GM12878 (cell line): ENCODE data around the gene H1-8. TPM values are rescaled to one million over a fixed set of nuclear protein-coding genes. Genes with fewer than 3 reads are reported as not detected.

Experiments
- ATAC-seq: fragments of 200-7000 bp; cut with Tn5 transposase; 3 replicates; pipeline ENCODE4 v1.9.1; 2020; ENCODE audit warnings: mild to moderate bottlenecking, moderate library complexity
- BruUV-seq: library from RNA; stranded (reverse); fragments of 400-500 nt; replicated peaks from 2 replicates; lab custom pipeline; 2021; lab: Mats Ljungman, UMichigan
- CTCF ChIA-PET: fragments of 300-600 bp; sonication (Branson Sonifier 250); formaldehyde crosslinking; extraction: SDS; loops from one replicate; lab custom pipeline; 2021; ENCODE audit warnings: inconsistent platforms; lab: Yijun Ruan, JAX
- POLR2A ChIA-PET: fragments of 350-600 bp; formaldehyde crosslinking; extraction: SDS; loops from one replicate; lab custom pipeline; 2021; ENCODE audit warnings: inconsistent platforms; lab: Charles Lee
- RAD21 ChIA-PET: fragments of 300-600 bp; sonication (Branson Sonifier 250); formaldehyde crosslinking; loops from one replicate; lab custom pipeline; 2023; ENCODE audit warnings: antibody characterized with exemption; ENCODE audit not compliant: unreplicated experiment; lab: Charles Lee
- SMC1A ChIA-PET: fragments of 300-600 bp; sonication (Branson Sonifier 250); formaldehyde crosslinking; loops from one replicate; lab custom pipeline; 2023; ENCODE audit not compliant: unreplicated experiment, uncharacterized antibody; lab: Charles Lee
- DNase-seq: peaks from one replicate; pipeline ENCODE4 v3.0.0-alpha.2; 2011; ENCODE audit warnings: low read depth, low spot score
- FAIRE-seq: peaks from 3 replicates; lab custom pipeline; 2011; peaks lifted over from hg19 to GRCh38; lab: Jason Lieb, UNC
- H2AFZ ChIP-seq: 2 replicates; pipeline ENCODE4 v1.6.0; 2011; ENCODE audit warnings: low read depth, low read length, control low read depth; ENCODE audit not compliant: control insufficient read depth
- H3K27ac ChIP-seq: 2 replicates; pipeline ENCODE4 v1.5.1; 2011; ENCODE audit warnings: control low read depth; ENCODE audit not compliant: control insufficient read depth, insufficient read depth
- H3K27me3 ChIP-seq, 2 experiments: replicated peaks in 1 of 2; 2 replicates each; pipeline versions ENCODE4 v1.6.0 to v1.6.1; 2011; ENCODE audit warnings: low read length in 1 of 2; ENCODE audit not compliant: control insufficient read depth in 2 of 2, insufficient read depth in 2 of 2
- H3K36me3 ChIP-seq, 2 experiments: 2 replicates each; pipeline ENCODE4 v1.5.1; 2011; ENCODE audit warnings: low read length in 1 of 2; ENCODE audit not compliant: control insufficient read depth in 2 of 2, insufficient read depth in 2 of 2
- H3K4me1 ChIP-seq: 2 replicates; pipeline ENCODE4 v1.6.1; 2011; ENCODE audit warnings: mild to moderate bottlenecking, low read length, moderate library complexity, mixed read lengths; ENCODE audit not compliant: control insufficient read depth, insufficient read depth
- H3K4me2 ChIP-seq: 2 replicates; pipeline ENCODE4 v1.6.0; 2011; ENCODE audit warnings: control low read depth; ENCODE audit not compliant: control insufficient read depth, insufficient read depth
- H3K4me3 ChIP-seq: fragments of 200-600 bp; sonication (generic); 2 replicates; pipeline ENCODE4 v1.5.1; 2016
- H3K79me2 ChIP-seq: 2 replicates; pipeline ENCODE4 v1.6.0; 2011; ENCODE audit warnings: low read length; ENCODE audit not compliant: control insufficient read depth, insufficient read depth
- H3K9ac ChIP-seq: 2 replicates; pipeline ENCODE4 v1.8.0; 2011; ENCODE audit warnings: low read length, control low read depth, mixed read lengths; ENCODE audit not compliant: control insufficient read depth, insufficient read depth
- H3K9me3 ChIP-seq: replicated peaks from 3 replicates; pipeline ENCODE4 v1.5.1; 2011; ENCODE audit warnings: mild to moderate bottlenecking, low read length; ENCODE audit not compliant: control insufficient read depth, insufficient read depth
- H4K20me1 ChIP-seq: 2 replicates; pipeline ENCODE4 v1.6.0; 2011; ENCODE audit not compliant: control insufficient read depth, insufficient read depth
- CHD2 ChIP-seq: IDR thresholded peaks from 2 replicates; pipeline ENCODE4 v1.6.1; 2011; ENCODE audit warnings: low read depth, low read length, improper control_type of control experiment, borderline replicate concordance
- ESRRA ChIP-seq: IDR thresholded peaks from 2 replicates; pipeline ENCODE4 v1.6.1; 2012; ENCODE audit warnings: mild to moderate bottlenecking, low read length, improper control_type of control experiment
- EZH2 ChIP-seq: IDR thresholded peaks from 2 replicates; pipeline ENCODE4 v1.6.1; 2012; ENCODE audit warnings: low read depth, mild to moderate bottlenecking, control low read depth, inconsistent platforms, low read length, borderline replicate concordance; ENCODE audit not compliant: control insufficient read depth
- IKZF1 ChIP-seq: fragments of 450-650 bp; conservative IDR thresholded peaks from 2 replicates; pipeline ENCODE4 v1.6.1; 2017; ENCODE audit warnings: antibody characterized with exemption, mild to moderate bottlenecking
- NBN ChIP-seq: fragments of 450-650 bp; IDR thresholded peaks from 2 replicates; pipeline ENCODE4 v1.6.1; 2016
- NR2F1 ChIP-seq: fragments of 450-650 bp; conservative IDR thresholded peaks from 2 replicates; pipeline ENCODE4 v1.6.1; 2017; ENCODE audit warnings: mild to moderate bottlenecking
- POU2F2 ChIP-seq: IDR thresholded peaks from 3 replicates; pipeline ENCODE4 v1.6.1; 2011; ENCODE audit warnings: low read depth, mild to moderate bottlenecking, low read length, borderline replicate concordance
- SIN3A ChIP-seq: IDR thresholded peaks from 2 replicates; pipeline ENCODE4 v1.6.1; 2012; ENCODE audit warnings: low read depth, low read length, improper control_type of control experiment
- SMAD1 ChIP-seq: fragments of 450-650 bp; IDR thresholded peaks from 2 replicates; pipeline ENCODE4 v1.6.1; 2018; ENCODE audit warnings: mild to moderate bottlenecking, low read depth; ENCODE audit not compliant: partially characterized antibody
- SMARCA5 ChIP-seq: fragments of 450-650 bp; IDR thresholded peaks from 2 replicates; pipeline ENCODE4 v1.6.1; 2017; ENCODE audit warnings: mild to moderate bottlenecking
- SUZ12 ChIP-seq: fragments of 200-600 bp; sonication (generic); IDR thresholded peaks from one replicate; pipeline ENCODE4 v1.6.1; 2018; ENCODE audit warnings: antibody characterized with exemption, mild to moderate bottlenecking; ENCODE audit not compliant: unreplicated experiment
- WGBS: methylation state at CpG from one replicate; pipeline ENCODE4 v1.1.6; 2016; ENCODE audit warnings: low lambda C conversion rate; ENCODE audit not compliant: insufficient replicate concordance, insufficient coverage; ENCODE audit errors: missing lambda C conversion rate; 5-methylcytosine and 5-hydroxymethylcytosine counted together
- in situ Hi-C: fragments of 300-500 bp; cut with MboI; formaldehyde crosslinking; loops from 9 replicates; pipeline ENCODE4 v1.14.3; 2018; ENCODE audit warnings: mixed read lengths
- intact Hi-C: fragments of 100-400 bp; cut with micrococcal nuclease; formaldehyde crosslinking; loops from one replicate; pipeline ENCODE4 v1.14.2; 2022; ENCODE audit not compliant: unreplicated experiment
- polyA plus RNA-seq, 11 experiments: library from polyadenylated mRNA; depleted of rRNA in 4 of 11; unstranded in 6 of 11; stranded (reverse) in 5 of 11; fragments of >200 nt; fragmentation: Nextera tagmentation in 4 of 11; fragmentation: Illumina TruSeq in 1 of 11; extraction: Ambion mirVana in 4 of 11; extraction: Trizol in 1 of 11; gene quantifications; 1 replicate in 1 of 11; 2 replicates in 10 of 11; pipeline versions ENCODE4 v1.2.1 to v1.2.3, GENCODE V29; 2011 to 2016; ENCODE audit warnings: inconsistent platforms in 2 of 11, missing spikeins in 2 of 11, low read depth in 1 of 11
- total RNA-seq, 4 experiments: library from RNA; depleted of rRNA in 3 of 4; stranded (reverse); fragments of >200 nt in 3 of 4; fragmentation: Illumina TruSeq in 1 of 4; extraction: Trizol in 1 of 4; gene quantifications; 2 replicates each; pipeline versions ENCODE4 v1.2.1 to v1.2.3, GENCODE V29; 2013 to 2021
- TF ChIP-seq, protein P1 (sequence below): IDR thresholded peaks from 2 replicates; pipeline ENCODE4 v1.6.1; 2012; ENCODE audit warnings: low read length, inconsistent platforms
- TF ChIP-seq, protein P2 (sequence below): IDR thresholded peaks from 2 replicates; pipeline ENCODE4 v1.6.1; 2011; ENCODE audit warnings: mild to moderate bottlenecking, low read depth, low read length, moderate library complexity; ENCODE audit not compliant: insufficient replicate concordance
- TF ChIP-seq, protein P3 (sequence below), 3 experiments: IDR thresholded peaks in 2 of 3; conservative IDR thresholded peaks in 1 of 3; 2 replicates each; pipeline ENCODE4 v1.5.1; 2011; ENCODE audit warnings: low read depth in 3 of 3, low read length in 3 of 3, mild to moderate bottlenecking in 3 of 3, control low read depth in 2 of 3, moderate library complexity in 2 of 3, inconsistent platforms in 1 of 3, mixed read lengths in 1 of 3; ENCODE audit not compliant: control insufficient read depth in 2 of 3, insufficient read depth in 1 of 3; ENCODE audit errors: extremely low read depth in 1 of 3
- TF ChIP-seq, protein P4 (sequence below): fragments of 450-650 bp; conservative IDR thresholded peaks from 2 replicates; pipeline ENCODE4 v1.6.1; 2017; ENCODE audit warnings: mild to moderate bottlenecking, moderate library complexity

Gene H1-8
- total and polyA plus RNA-seq, 10 of the 15 experiments (the other 5 are each of a cell fraction or from before 2014, with no cell fraction given), result not detected

DNA sequence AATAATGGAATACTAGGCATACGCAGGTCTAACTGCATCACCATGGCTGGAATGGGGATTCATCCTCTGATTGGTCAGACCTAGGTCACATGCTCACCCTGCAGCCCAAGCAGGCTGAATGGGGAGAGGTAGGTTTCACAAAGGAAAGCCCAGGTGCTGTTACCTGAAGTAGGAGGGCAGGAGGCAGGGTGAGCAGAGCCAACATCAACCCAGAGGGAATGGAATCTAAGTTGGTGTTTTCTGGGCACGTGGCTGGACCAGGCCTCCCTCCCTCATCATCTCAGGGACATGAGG lies 6.7 kb upstream of the H1-8 start:
- ChIA-PET POLR2A (interaction anchor here (1.5 kb wide), 1 partner anchor 41 kb away, joined by 3 read pairs; no protein-coding TSS in a partner anchor), RAD21 (no interaction called here), SMC1A (no interaction called here), CTCF (no interaction called here)
- no peaks in the 10 kb centered on the region for H3K36me3 ChIP-seq
- no peak overlapping the region for H2AFZ ChIP-seq
- ATAC-seq (no peak), FAIRE-seq (no peak), DNase-seq (no peak)
- in situ Hi-C loops (no loop called here), intact Hi-C loops (no loop called here)
- TF ChIP-seq, protein P1, sequence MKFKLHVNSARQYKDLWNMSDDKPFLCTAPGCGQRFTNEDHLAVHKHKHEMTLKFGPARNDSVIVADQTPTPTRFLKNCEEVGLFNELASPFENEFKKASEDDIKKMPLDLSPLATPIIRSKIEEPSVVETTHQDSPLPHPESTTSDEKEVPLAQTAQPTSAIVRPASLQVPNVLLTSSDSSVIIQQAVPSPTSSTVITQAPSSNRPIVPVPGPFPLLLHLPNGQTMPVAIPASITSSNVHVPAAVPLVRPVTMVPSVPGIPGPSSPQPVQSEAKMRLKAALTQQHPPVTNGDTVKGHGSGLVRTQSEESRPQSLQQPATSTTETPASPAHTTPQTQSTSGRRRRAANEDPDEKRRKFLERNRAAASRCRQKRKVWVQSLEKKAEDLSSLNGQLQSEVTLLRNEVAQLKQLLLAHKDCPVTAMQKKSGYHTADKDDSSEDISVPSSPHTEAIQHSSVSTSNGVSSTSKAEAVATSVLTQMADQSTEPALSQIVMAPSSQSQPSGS, result no peak
- TF ChIP-seq, protein P2, sequence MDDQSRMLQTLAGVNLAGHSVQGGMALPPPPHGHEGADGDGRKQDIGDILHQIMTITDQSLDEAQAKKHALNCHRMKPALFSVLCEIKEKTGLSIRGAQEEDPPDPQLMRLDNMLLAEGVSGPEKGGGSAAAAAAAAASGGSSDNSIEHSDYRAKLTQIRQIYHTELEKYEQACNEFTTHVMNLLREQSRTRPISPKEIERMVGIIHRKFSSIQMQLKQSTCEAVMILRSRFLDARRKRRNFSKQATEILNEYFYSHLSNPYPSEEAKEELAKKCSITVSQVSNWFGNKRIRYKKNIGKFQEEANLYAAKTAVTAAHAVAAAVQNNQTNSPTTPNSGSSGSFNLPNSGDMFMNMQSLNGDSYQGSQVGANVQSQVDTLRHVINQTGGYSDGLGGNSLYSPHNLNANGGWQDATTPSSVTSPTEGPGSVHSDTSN, result no peak
- TF ChIP-seq IKZF1 (no peak), ESRRA (no peak), SUZ12 (no peak), SIN3A (no peak), SMAD1 (no peak), NBN (no peak), SMARCA5 (no peak), EZH2 (no peak), POU2F2 (no peak), NR2F1 (no peak), CHD2 (no peak)
- TF ChIP-seq, protein P3, sequence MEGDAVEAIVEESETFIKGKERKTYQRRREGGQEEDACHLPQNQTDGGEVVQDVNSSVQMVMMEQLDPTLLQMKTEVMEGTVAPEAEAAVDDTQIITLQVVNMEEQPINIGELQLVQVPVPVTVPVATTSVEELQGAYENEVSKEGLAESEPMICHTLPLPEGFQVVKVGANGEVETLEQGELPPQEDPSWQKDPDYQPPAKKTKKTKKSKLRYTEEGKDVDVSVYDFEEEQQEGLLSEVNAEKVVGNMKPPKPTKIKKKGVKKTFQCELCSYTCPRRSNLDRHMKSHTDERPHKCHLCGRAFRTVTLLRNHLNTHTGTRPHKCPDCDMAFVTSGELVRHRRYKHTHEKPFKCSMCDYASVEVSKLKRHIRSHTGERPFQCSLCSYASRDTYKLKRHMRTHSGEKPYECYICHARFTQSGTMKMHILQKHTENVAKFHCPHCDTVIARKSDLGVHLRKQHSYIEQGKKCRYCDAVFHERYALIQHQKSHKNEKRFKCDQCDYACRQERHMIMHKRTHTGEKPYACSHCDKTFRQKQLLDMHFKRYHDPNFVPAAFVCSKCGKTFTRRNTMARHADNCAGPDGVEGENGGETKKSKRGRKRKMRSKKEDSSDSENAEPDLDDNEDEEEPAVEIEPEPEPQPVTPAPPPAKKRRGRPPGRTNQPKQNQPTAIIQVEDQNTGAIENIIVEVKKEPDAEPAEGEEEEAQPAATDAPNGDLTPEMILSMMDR (IDR thresholded peaks at IDR 0.05 in 2 of 3, conservative IDR thresholded peaks at IDR 0.05 in 1 of 3; ENCODE audit: control insufficient read depth in 2 of 3, extremely low read depth in 1 of 3, insufficient read depth in 1 of 3, low read depth in 3 of 3, low read length in 3 of 3), result no peak
- TF ChIP-seq, protein P4, sequence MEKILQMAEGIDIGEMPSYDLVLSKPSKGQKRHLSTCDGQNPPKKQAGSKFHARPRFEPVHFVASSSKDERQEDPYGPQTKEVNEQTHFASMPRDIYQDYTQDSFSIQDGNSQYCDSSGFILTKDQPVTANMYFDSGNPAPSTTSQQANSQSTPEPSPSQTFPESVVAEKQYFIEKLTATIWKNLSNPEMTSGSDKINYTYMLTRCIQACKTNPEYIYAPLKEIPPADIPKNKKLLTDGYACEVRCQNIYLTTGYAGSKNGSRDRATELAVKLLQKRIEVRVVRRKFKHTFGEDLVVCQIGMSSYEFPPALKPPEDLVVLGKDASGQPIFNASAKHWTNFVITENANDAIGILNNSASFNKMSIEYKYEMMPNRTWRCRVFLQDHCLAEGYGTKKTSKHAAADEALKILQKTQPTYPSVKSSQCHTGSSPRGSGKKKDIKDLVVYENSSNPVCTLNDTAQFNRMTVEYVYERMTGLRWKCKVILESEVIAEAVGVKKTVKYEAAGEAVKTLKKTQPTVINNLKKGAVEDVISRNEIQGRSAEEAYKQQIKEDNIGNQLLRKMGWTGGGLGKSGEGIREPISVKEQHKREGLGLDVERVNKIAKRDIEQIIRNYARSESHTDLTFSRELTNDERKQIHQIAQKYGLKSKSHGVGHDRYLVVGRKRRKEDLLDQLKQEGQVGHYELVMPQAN, result no peak
- H3K9ac ChIP-seq, result no peak overlapping the region
- H3K9me3 ChIP-seq, result no peaks in the 10 kb centered on the region
- no peaks in the 10 kb centered on the region; a peak in 1 of 4 replicates for H3K27me3 ChIP-seq
- no peak overlapping the region for H3K4me2 ChIP-seq
- WGBS, result 38% methylated on average over 2 of the region's 2 CpGs
- H3K4me1 ChIP-seq, result no peaks in the 10 kb centered on the region
- H3K4me3 ChIP-seq, result no peak overlapping the region
- no peak overlapping the region for H3K27ac ChIP-seq
- no peaks in the 10 kb centered on the region for H3K79me2 ChIP-seq
- H4K20me1 ChIP-seq, result no peaks in the 10 kb centered on the region
- no TSS peak for BruUV-seq
